T-helper 17 cell (primary cell): ENCODE results near the gene DGAT2. TPM values are rescaled to one million over a fixed set of nuclear protein-coding genes. Genes with fewer than 3 reads are reported as not detected.

Experiments
- ATAC-seq: fragments of 150-1000 bp; cut with Tn5 transposase; 2 replicates; pipeline ENCODE4 v1.10.0; 2021; ENCODE audit warnings: mild to moderate bottlenecking, moderate library complexity
- DNase-seq, 3 donors: peaks; one replicate each; pipeline versions ENCODE4 v3.0.0 to v3.0.0-alpha.2; 2020 to 2021
- H3K9me3 ChIP-seq: one replicate; pipeline ENCODE4 v1.7.0; 2013; ENCODE audit warnings: low read length, mild to moderate bottlenecking; ENCODE audit not compliant: control insufficient read depth, poor library complexity, severe bottlenecking
- H3K27ac Mint-ChIP-seq: one replicate; pipeline ENCODE4 v1.8.0; 2022; ENCODE audit warnings: mild to moderate bottlenecking, moderate library complexity, mixed read lengths
- H3K27me3 Mint-ChIP-seq: one replicate; pipeline ENCODE4 v1.8.0; 2022; ENCODE audit warnings: mixed read lengths
- H3K36me3 Mint-ChIP-seq: one replicate; pipeline ENCODE4 v1.8.0; 2022; ENCODE audit warnings: low read depth, mixed read lengths
- H3K4me1 Mint-ChIP-seq: one replicate; pipeline ENCODE4 v1.8.0; 2022; ENCODE audit warnings: mild to moderate bottlenecking, mixed read lengths
- H3K4me3 Mint-ChIP-seq: one replicate; pipeline ENCODE4 v1.8.0; 2022; ENCODE audit warnings: mild to moderate bottlenecking, moderate library complexity, mixed read lengths
- total RNA-seq, 4 donors: library from RNA in 2 of 4; stranded (reverse) in 2 of 4; gene quantifications; one replicate each; pipeline ENCODE4 v1.2.3 and lab custom pipeline; 2022 to 2026

The DGAT2 gene
- total RNA-seq, 2 donors from 2014 or later = 0.55 to 1.2 TPM

DNA sequence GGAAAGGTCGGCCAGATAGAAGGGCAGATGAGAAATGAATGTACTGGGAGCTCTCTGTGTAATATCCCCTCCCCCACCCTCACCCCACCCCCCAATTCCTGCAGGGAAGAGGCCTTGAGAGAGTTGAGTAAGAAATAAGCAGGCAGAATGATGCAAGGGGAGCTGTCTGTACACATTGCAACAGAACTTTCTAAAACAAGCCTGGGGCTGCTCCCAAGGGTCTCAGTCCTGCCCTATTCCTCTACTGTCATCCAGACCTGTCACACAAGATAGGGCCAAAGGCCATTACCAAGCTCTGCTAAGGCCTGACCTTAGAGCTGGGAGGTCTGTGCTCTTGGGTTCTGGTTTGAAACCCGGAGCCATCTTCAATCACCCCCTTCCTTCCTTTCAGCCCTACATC lies 5.7 kb upstream of the DGAT2 start:
- H3K9me3 ChIP-seq = no peaks in the 10 kb centered on the region
- no peak for ATAC-seq
- Mint-ChIP-seq H3K4me3 (no peak overlapping the region), H3K36me3 (no peaks in the 10 kb centered on the region), H3K27me3 (peaks cover 18% of the 10 kb centered on the region), H3K4me1 (peaks cover 12% of the 10 kb centered on the region), H3K27ac (no peak overlapping the region)
- no peak for DNase-seq

- Mint-ChIP-seq H3K4me1 (peaks cover 18% of the 10 kb centered on the region), H3K4me3 (no peak overlapping the region), H3K27ac (no peak overlapping the region), H3K36me3 (no peaks in the 10 kb centered on the region), H3K27me3 (peaks cover 20% of the 10 kb centered on the region)
- ATAC-seq (no peak), DNase-seq (no peak)
- H3K9me3 ChIP-seq = no peaks in the 10 kb centered on the region
These were observed 4.7 kb upstream of the DGAT2 start for GRCh38 chr11:75763846-75764245.

DNA sequence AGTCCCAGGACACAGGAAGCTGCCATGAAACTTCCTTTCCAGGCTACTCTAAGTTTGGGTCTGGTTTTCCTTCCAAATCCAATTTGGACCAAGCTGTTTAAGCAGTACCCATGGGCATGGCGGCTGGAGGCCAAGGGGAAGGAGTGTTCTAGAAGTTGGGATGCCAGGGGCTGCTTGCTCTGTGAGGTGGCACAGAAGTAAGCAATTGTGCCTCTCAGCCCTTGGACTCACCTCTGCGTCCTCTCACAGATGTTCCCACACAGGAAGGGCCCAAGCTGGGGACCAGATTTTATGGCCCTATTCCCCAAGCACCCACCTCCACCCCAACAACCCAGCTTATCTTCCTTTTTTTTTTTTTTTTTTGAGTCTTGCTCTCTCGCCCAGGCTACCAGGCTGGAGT lies 3.5 kb upstream of the DGAT2 start:
- no peaks in the 10 kb centered on the region for H3K36me3 Mint-ChIP-seq
- no peaks in the 10 kb centered on the region for H3K9me3 ChIP-seq
- H3K27ac Mint-ChIP-seq = no peak overlapping the region
- DNase-seq (no peak), ATAC-seq (no peak)
- peaks cover 25% of the 10 kb centered on the region for H3K27me3 Mint-ChIP-seq
- peaks cover 23% of the 10 kb centered on the region for H3K4me1 Mint-ChIP-seq
- H3K4me3 Mint-ChIP-seq = no peak overlapping the region

GRCh38 chr11:75766443-75767227 lies 1.9 kb upstream of the DGAT2 start:
- no peaks in the 10 kb centered on the region for H3K36me3 Mint-ChIP-seq
- H3K4me1 Mint-ChIP-seq = peaks cover 20% of the 10 kb centered on the region
- H3K9me3 ChIP-seq = no peaks in the 10 kb centered on the region
- H3K4me3 Mint-ChIP-seq = no peak overlapping the region
- peak overlapping the region; percentile 92 for H3K27ac Mint-ChIP-seq
- H3K27me3 Mint-ChIP-seq = peaks cover 24% of the 10 kb centered on the region
- DNase-seq (no peak), ATAC-seq (no peak)

DNA sequence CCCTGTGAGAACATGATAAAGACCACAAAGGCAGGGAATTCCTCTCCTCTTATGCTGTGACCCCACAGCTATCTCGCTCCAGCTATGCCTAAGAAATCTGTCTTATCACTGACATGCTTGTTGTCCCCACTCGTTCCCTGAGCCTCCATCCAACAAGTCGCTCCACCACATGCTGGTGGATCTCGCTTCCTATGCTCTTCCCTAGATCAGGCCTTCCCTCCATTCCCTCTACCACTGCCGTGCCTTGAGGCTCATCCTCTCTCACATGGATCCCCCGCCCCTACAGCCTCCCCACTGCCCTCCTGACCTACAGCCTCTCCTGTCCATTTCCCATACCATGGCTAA lies 1.4 kb upstream of the DGAT2 start:
- Mint-ChIP-seq H3K27ac (peak overlapping the region; percentile 92), H3K4me1 (peaks cover 20% of the 10 kb centered on the region), H3K36me3 (no peaks in the 10 kb centered on the region), H3K27me3 (peaks cover 23% of the 10 kb centered on the region), H3K4me3 (peak overlapping the region; percentile 79)
- DNase-seq (no peak), ATAC-seq (no peak)
- no peaks in the 10 kb centered on the region for H3K9me3 ChIP-seq

GRCh38 chr11:75767793-75768111 lies 826 bp upstream of the DGAT2 start:
- ATAC-seq (no peak), DNase-seq (no peak)
- H3K9me3 ChIP-seq = no peaks in the 10 kb centered on the region
- H3K4me3 Mint-ChIP-seq = peak overlapping the region; percentile 87
- H3K4me1 Mint-ChIP-seq = peaks cover 20% of the 10 kb centered on the region
- H3K36me3 Mint-ChIP-seq = no peaks in the 10 kb centered on the region
- peaks cover 23% of the 10 kb centered on the region for H3K27me3 Mint-ChIP-seq
- H3K27ac Mint-ChIP-seq = peak overlapping the region; percentile 92

- peaks cover 26% of the 10 kb centered on the region for H3K4me1 Mint-ChIP-seq
- ATAC-seq = no peak
These were observed 562 bp downstream of the DGAT2 start for GRCh38 chr11:75768909-75769771.

DNA sequence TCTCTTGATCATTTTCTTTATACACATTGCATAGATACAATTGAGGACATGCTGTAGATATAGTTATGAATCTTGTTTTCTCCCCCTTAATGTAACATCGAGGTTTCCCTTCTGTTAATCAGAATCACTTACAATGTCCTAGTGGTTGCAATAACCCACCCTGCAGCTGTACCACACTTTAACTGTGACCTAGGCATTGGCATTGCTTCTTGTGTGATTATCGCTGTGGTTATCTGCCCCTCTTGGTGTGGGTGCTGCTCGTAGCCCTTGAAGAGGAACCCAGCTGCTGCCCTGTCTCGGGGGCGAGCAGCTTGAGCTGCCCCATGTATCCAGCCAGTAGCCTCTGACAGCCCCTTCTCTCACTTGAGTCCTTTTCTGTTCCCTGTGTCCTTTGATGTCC lies 1.5 kb downstream of the DGAT2 start:
- DNase-seq = no peak
- H3K27ac Mint-ChIP-seq = no peak overlapping the region
- no peaks in the 10 kb centered on the region for H3K36me3 Mint-ChIP-seq
- peaks cover 26% of the 10 kb centered on the region for H3K4me1 Mint-ChIP-seq
- ATAC-seq = no peak
- H3K9me3 ChIP-seq = no peaks in the 10 kb centered on the region
- peaks cover 23% of the 10 kb centered on the region for H3K27me3 Mint-ChIP-seq
- peak overlapping the region; percentile 75 for H3K4me3 Mint-ChIP-seq

More at GRCh38 chr11:75768909-75769771, 562 bp downstream of the DGAT2 start:
- Mint-ChIP-seq H3K27me3 (peaks cover 23% of the 10 kb centered on the region), H3K27ac (peak overlapping the region; percentile 92), H3K4me3 (peak overlapping the region; percentile 87), H3K36me3 (no peaks in the 10 kb centered on the region)
- no peak for DNase-seq
- H3K9me3 ChIP-seq = no peaks in the 10 kb centered on the region

DNA sequence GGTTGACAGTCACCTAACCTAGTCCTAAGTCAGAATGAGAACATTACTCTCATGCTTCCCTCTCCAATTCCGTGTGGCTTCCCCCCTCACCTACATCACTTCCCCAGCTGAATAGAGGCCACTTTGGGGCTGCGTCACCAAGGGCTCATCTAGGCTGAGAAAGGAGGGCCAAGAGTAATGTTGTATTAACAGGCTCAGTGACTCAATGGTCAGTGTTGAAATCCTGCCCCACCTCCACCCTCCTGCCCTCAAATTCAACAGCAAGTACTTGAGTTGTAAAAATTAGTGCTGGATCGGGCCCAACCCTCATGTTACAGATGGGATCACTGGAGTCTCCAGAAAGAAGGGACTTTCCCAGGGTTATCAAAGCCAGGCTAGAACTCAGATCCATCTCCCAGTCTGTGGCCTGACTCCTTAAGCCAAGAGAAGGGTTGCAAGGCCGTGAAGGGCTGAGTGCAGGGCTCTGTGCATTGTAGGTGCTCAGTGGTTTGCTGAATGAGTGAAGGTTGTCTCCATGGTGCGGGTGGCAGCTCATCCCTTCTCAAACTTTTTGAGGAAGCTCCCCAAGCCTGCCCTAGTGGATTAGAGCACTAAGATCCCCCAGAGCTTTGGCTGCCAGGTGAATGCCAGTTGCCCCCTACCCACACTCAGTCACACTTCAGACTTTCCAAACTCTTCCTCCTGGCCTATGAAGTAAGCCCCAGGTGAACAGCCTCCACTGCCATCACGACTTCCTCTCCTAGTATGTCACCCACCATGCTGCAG lies 3.2 kb downstream of the DGAT2 start:
- no peak for DNase-seq
- no peak overlapping the region for H3K4me3 Mint-ChIP-seq
- H3K4me1 Mint-ChIP-seq = peaks cover 31% of the 10 kb centered on the region
- no peak overlapping the region for H3K27ac Mint-ChIP-seq
- H3K36me3 Mint-ChIP-seq = no peaks in the 10 kb centered on the region
- peaks cover 23% of the 10 kb centered on the region for H3K27me3 Mint-ChIP-seq
- H3K9me3 ChIP-seq = no peaks in the 10 kb centered on the region
- no peak for ATAC-seq

DNA sequence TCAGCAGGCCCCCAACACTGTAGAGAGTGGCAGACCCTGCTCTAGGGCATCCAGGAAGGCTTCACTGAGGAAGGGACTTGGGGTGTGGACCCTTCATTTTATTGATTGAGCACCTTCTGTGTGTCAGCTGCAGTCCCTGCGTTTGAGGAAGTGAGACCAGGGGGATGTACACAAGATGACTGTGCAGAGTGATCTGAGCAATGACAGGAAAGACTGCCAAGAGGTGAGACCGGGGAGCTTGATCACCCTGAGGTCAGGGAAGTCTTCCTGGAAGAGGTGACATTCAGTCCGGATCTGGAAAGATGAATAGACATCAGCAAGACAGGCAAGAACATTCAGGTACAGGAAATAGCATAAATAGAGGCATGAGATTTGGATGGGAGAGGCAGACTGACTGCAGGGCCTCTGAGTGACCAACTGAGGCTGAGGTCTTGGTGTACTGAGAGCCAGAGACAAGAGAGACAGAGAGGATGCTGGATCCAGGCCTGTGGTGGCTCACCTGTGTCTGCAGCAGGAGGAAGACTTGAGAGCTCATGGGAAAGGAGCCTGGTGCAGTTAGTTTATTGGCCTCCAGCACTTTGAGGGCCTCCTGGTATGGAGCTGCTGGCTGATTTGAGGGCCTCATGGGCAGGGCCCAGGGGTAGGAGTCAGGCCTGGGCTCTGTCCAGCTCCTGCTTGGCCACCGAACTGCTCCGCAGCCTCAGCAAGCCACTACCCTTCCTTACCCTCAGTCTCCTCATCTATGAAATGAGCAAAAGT lies 5.2 kb downstream of the DGAT2 start:
- Mint-ChIP-seq H3K4me1 (peaks cover 32% of the 10 kb centered on the region), H3K27ac (peak overlapping the region; percentile 78), H3K27me3 (peaks cover 12% of the 10 kb centered on the region), H3K36me3 (no peaks in the 10 kb centered on the region), H3K4me3 (no peak overlapping the region)
- ATAC-seq = peak; percentile 51
- no peaks in the 10 kb centered on the region for H3K9me3 ChIP-seq
- no peak for DNase-seq

DNA sequence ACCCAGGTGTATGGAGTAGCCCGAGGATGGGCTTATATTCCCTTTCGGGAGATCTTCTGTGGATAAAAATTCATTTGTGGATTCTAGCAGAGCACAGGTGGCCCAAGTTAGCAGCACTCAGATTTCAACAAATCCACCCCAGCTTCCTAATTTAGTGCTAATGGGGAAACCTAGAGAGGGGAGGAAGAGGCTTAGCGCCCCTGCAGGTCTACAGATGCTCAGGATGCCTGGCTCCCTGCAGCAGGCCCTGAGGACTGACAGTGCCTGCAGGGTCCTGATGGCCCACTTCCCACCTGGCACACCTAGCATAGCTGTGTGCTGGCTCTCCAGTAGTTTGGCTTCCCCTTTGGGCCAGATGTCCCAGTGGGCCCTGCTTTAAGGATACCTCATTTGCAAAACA lies 6.5 kb downstream of the DGAT2 start:
- ATAC-seq = no peak
- H3K36me3 Mint-ChIP-seq = no peaks in the 10 kb centered on the region
- H3K27ac Mint-ChIP-seq = no peak overlapping the region
- no peak overlapping the region for H3K4me3 Mint-ChIP-seq
- H3K4me1 Mint-ChIP-seq = peaks cover 30% of the 10 kb centered on the region
- H3K9me3 ChIP-seq = no peaks in the 10 kb centered on the region
- H3K27me3 Mint-ChIP-seq = peaks cover 8% of the 10 kb centered on the region
- no peak for DNase-seq

DNA sequence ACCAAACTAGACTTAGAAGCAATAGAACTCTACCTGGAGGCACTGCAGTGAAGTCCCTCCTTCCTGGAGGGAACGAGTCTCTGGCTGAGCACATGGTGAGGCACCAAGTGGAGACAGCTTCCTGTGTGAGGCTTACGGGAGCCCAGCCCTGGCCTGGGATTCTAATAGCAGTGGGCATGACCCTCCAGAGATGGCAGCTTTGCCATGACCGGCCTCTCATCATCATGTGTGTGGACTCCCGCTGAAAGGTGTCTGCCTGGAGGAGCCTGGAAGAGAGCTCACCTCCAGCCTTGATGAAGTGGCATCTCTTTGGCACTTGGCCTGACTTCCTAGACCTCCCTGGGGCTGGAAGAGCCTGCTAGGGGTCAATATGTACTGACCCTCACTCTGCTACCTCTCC lies 8.0 kb downstream of the DGAT2 start:
- no peak overlapping the region for H3K4me3 Mint-ChIP-seq
- DNase-seq (no peak), ATAC-seq (no peak)
- H3K9me3 ChIP-seq = no peaks in the 10 kb centered on the region
- H3K27ac Mint-ChIP-seq = peak overlapping the region; percentile 27
- H3K36me3 Mint-ChIP-seq = no peaks in the 10 kb centered on the region
- H3K27me3 Mint-ChIP-seq = no peaks in the 10 kb centered on the region
- peaks cover 30% of the 10 kb centered on the region for H3K4me1 Mint-ChIP-seq
